GM18861 (cell line): Measurements from ENCODE around the gene UMAD1.
"Not testable (repeated sequence)": the region's sequence is repeated elsewhere in the genome, so short reads cannot be mapped to it uniquely, and the experiment has no call there.

Source experiments
- ATAC-seq: cut with Tn5 transposase; IDR thresholded peaks from one replicate; pipeline ENCODE4 v1.9.1; 2021; ENCODE audit not compliant: unreplicated experiment

Gene UMAD1

DNA sequence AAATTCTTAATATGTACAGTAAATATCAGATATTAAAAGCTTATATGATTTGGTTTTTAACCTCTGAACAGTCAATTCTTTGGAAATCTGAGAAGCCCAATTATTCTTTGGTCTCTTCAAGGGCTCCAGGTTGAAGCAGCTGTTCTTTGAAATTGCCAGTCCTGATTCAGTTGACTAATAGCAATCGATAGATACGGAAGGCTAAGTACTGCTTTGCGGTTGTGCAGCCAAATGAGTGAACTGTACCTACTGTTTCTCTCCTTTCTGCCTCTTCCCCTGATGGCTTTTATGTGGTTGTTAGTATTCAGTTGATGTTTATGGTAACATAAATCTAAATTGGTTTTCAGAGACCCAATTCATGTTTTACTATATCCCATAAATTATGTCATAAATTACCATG lies 181.0 kb downstream of the UMAD1 start:
- no peak for ATAC-seq

DNA sequence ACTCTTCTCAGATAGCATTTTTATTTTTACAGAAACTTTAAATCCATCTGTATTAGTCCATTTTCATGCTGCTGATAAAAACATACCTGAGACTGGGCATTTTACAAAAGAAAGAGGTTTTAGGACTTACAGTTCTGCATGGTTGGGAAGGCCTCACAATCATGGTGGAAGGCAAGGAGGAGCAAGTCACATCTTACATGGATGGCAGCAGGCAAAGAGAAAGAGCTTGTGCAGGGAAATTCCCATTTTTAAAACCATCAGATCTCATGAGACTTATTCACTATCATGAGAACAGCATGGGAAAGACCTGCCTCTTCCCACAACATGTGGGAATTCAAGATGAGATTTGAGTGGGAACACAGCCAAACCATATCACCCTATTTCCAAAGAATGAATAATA lies 184.7 kb downstream of the UMAD1 start:
- not testable (repeated sequence) for ATAC-seq

DNA sequence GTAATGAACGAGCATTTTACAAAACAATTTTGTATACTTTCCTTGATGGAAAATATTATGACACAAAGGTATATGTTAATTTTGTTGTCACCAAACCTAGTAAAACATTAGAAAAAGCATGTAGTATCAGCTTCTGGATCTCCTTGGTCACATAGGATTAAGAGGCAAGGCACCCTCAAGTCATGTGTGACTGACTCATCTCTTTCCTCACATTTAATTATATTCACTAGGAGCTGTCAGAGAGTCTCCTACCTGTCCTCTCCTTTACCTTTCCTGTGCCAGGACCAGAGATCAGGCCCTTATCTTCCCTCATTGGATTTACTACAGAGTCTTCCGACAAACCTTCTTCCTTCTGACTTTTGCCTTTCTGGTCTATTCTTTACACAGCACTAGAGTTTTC lies 189.1 kb downstream of the UMAD1 start:
- ATAC-seq: no peak

DNA sequence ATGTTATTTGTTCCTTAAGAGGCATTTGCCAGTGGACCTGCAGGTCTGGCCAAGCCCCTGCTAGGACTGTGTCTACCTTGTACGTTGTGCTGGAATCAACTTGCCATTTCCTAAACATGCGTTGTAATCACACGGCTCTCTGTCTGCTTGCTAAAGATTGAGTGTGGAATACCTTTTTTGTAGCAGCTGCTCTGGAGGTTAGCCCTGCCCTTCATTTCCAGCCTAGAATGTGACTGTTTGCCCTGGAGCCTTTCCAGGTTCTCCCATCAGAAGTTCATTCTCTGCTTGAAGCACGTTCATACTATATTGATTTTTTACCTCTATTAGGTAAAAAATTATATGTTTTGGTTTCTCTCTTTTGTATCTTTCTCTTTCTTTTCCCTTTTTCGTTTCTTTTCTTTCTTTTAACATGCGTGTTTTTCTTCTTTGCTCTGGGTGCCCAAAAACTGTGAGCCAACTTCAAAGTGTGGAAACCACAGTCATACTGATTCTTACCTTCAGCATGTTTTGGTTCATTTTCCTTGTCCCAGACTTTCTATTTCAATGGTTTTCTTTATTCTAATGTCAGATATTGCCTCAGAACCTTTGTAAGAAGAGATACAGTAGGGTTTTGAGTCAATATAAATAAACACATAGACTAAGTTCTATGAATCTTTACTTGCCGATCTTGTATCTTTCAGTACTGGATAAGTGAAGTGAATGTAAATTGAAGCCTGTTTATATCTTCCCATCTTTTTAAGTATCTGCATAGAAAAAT lies 189.7 kb downstream of the UMAD1 start:
- ATAC-seq: no peak

DNA sequence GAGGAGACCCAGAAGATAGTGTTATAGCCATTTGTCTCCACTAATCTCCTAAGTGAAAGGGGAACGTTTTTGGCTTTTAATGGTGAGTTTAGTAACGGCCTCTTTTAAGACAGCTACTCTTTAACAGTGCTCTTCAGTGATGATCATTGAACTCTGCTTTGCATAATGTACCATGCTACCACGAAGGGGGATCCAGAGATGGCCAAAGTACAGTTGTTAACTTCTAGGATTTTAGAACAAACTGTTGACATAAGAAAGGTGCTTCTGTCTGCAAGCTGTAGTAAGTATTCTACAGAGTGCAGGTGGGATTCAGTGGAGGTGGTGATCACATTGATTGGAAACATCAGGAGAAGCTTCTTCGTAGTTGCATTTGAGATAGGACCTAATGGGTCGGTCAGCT lies 192.0 kb downstream of the UMAD1 start:
- ATAC-seq: no peak

DNA sequence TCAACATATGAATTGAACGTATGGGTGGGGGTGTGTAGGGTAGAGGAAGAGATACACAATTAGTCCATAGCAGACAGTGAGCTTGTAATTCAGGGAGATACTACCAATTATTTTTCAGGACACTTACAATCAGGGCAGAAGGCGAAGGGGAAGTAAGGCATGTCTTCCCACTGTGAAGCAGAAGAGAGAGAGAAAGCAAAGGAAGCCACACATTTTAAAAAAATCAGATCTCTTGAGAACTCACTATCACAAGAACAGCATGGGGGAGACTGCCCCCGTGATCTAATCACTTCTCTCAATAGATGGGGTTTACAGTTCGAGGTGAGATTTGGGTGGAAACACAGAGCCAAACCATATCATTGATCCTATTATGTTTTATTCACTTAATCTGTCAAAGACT lies 194.2 kb downstream of the UMAD1 start:
- ATAC-seq: no peak

DNA sequence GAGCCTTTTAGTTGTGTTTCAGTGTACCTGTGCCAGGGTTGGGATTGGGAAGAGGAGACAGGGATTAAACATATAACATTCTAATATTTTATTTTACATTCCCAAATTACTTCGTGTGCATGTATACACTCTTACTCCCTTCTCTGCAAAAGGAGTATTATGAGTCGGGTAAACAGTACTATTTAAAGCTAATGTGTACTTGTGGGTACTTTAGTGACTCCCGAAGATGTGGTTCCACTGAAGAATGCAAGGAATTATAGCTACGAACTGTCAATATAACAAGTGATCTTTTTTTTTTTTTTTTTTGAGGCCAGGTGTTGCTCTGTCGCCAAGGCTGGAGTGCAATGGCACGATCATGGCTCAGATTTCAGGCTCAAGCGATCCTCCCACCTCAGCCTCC lies 200.5 kb downstream of the UMAD1 start:
- no peak for ATAC-seq

DNA sequence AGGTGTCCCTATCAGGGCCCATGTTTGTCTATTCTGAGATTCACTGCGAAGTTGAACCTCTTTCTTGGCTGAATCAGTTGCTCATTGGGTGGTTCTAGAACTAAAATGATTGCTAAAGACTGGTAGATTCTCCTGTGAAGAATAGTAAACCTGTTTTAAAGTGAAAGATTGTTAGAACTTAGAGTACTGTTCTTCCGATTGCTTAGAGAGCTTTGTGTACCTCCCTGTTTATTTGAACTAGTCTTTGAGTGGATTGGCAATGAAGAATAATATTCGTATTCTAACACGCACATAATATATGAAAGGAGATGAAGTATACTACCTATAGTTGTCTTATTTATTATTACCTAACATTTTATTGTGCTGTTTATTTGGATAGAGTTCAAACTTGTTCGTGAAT lies 202.7 kb downstream of the UMAD1 start:
- no peak for ATAC-seq

DNA sequence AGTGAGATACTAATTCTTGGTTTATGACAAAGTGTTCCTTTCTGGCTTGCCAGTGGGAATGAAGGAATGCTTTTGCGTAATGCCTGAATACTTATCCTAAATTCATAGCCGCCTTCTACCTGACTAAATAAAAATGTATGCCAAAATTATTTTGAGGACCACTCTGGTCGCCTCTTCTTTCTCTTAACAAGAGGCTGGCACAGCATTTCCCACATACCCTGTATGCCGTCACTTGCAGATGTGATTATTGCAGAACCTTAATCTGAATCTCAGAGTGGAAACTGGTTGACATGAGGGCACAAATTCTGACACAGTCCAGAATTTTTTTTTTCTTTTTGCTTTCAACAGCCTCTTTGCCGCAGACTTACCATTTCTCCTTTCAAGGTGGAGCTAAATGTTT lies 203.4 kb downstream of the UMAD1 start:
- ATAC-seq: no peak

DNA sequence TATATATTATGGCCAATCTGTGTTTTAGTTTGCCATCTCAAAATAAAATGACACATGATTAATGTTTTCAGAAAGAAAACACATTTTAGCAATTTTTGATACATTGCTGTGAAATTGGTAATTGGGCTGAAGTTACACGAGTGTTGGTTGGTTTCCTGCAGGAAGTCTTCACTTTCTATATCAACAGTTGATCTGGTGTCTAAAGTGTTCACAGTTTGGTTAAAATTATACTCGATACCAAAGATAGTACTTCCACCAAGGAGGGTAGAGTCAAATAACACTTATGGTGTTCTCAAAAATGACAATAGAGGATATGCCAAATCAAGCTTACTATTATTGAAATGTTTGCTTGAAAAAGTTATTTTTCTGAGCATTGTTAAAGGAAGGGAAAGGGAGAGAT lies 207.7 kb downstream of the UMAD1 start:
- ATAC-seq: peak; percentile 91

DNA sequence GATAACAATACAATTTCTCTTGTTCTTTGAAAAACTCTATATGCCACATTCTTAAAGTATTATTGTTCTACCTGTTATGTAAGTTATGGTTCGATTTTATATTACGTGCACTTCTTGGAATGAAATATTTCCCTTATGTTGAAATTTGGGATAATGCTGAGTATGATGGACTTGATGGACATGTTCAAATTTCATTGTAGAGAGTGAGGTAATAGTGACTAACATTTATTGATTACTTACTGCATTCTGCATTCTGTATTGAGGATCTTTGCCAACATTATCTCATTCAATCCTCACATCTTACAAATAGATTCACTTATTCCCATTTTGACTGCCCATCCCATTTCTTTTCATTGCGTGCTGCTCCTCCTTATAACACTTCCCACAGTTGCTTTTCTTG lies 208.3 kb downstream of the UMAD1 start:
- ATAC-seq: no peak

DNA sequence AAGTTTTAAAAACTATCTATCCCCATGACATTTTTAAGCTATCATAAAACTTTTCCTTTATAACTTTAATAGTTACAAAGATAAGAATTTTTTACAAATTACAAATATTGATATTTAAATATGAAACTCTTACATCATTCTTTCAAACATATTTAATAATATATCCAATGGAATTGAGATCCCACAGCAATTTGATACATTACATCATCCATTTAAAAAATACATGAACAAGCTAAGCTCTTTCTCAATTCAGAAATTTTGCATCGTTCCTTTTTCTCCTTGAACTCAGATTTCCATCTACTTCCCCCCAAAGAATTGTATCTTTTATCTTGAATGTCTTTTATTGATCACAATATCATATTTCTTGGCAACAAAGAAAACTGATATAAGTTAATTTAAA lies 209.6 kb downstream of the UMAD1 start:
- no peak for ATAC-seq

DNA sequence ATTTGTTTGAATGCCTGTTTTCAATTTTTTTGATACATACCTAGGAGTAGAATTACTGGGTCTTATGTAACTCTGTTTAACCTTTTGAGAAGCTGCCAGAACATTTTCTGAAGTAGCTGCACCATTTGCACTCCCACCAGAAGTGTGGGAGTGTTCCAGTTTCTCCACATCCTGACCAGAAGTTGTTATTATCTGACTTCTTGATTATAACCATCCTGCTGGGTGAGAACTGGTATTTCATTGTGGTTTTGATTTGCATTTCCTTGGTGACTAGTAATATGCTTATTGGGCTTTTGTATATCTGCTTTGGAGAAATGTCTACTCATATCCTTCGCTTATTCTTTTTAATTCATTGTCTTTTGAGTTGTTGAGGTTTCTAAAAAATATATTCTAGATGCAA lies 210.8 kb downstream of the UMAD1 start:
- no peak for ATAC-seq

DNA sequence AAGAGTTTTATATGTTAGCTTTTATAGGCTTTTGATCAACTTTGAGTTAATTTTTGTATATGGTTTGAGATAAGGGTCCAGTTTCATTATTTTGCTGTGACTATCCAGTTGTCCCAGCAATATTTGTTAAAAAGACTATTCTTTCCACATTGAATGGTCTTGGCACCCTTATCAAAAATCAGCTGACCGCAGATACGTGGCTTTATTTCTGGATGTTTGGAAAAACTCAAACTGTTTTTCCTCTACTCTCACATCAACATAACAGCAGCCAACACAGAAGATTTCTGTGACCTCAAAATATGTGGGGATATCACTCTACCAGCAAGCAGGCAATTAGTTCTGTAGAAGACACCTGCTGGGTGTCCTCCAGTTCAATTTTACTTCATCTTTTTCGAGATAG lies 211.4 kb downstream of the UMAD1 start:
- no peak for ATAC-seq

DNA sequence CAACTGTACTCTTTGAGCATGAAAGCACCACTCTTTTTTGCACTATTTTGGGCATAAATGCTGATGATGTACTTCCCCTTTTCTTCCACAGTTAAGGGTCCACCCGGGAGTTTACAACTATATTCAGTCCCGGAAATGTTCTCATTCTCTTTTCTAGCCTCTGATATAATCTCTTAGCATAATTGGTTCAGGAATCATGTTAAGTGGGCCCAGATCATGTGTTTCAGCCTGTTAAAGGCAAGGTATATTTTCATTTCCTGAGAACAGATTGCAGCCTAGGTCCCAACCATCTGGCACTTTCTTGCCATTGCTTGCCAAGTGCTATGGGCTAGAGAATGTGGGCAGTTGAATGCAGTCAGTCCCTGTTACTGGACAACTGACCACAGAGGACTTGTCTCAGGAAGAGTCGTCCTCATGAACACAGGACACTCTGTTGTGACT lies 216.6 kb downstream of the UMAD1 start:
- ATAC-seq: no peak

DNA sequence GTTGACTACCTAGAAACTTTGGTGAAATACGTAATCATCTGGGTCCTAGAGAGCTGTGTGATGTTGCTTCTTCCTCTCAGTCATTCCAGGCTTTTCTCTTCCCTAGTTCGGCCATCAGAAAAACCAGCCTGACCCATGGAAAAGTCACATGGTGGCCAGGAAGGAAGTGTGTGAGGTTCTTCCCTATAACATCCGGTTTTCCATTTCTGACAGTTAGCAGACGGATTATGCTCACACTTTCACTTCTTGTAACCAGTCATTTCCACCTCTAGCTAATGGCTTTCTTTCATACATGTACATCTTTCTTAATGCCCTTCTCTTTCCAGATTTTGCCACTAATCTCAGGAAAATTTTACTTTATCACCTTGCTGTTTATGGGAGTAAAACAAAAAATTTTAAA lies 218.0 kb downstream of the UMAD1 start:
- ATAC-seq: no peak

DNA sequence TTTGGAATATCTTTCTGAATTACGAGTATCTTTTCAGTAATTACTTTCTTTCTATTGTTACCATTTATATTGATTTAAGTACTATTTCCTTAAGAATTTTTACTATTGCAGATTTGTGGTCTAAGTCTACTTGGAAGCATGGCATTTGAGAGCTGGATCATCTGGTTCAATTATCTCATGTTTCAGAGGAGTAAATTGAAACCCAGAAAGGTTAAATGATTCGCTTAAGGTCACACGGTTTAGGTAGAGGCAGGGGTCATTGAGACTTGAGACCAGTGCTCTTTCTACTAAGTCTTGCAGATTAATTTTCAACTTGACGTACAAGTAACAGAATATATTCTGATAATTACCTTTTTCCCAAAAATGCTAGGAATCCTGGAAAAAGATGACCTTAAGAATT lies 218.9 kb downstream of the UMAD1 start:
- ATAC-seq: no peak

DNA sequence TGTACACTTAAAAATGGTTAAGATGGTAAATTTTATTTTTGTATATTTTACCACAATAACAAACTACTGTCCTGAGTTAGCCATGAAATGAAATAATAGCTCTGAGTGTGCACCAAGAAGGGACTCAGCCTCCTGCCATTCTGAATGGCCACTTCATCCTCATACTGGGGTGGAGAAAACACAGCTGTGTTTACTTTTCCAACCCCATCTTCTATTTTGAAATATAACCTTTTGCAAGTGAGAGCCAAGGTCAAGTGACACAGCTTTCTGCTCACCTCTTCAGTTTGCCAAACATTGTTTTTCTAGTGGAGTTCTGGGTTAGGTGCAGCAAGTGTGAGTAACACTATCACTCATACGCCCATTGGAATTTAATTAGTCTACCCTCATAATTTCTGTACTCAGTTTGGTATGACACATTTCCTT lies 220.7 kb downstream of the UMAD1 start:
- ATAC-seq: no peak

DNA sequence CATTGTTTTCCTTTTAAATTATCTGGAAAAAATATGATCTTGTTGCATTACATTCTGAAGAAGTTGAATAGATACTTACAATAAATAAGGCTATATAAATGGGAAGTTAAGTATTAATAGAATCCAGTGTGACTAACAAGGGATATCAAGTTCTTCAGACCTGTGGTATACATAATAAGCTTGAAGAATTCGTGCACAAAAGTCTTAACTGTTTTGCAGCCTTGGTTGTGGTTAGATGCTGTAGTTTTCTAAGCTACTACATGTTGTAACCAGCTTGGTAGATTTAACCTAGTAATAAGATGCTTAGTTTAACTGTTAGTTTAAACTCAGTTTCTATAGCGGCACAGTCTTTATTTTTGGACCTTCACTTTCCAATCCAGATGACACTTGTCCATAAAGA lies 221.8 kb downstream of the UMAD1 start:
- ATAC-seq: no peak

DNA sequence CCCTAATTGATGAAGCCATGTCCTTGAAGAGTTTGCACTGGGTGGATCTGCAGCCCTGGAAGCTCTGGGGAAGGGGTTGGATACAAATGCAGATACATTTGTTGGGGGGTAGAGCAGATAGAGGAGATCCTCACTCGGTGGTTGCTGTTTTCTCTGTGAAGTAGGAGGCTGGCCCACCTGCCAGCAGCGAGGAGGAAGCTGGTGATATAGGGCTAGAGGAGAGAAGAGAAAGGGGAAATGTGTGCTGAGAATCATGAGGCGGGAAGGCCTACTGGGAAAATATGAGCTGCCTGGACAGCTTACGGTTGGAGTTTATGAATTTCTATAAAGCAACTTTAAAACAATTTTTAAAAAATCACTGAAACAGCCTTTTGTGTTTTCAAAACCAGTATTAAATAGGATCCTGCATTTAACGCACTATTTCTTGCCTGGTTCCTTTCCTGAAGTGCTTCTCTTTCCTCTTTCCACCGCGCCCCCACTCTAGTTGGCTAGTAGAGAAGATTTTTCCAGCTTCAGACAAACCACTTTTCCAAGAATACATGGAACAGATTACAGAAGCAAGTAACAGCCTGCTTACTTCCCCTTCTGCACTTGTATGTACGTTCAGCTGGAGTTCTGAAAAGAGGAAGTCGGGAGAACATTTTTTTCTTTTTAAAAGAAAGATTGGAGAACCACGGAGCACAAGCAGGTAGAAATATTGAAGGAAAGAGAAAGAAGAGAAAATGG lies 227.5 kb downstream of the UMAD1 start:
- ATAC-seq: no peak

DNA sequence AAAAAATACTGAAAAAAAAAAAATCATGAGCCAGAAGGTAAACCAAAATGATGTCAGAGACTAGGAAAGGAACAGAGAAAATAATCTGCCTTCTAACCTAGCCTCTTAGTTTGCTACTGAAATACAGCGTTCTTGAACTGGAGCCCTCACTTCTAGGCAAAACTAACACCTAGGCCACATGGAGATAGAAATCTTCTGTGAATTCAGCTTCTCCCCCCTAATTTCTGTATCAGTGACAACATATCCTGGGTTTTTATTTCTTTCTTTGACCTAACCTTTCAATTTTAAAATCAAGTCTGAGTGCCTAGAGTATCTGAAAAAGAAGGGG lies 228.0 kb downstream of the UMAD1 start:
- no peak for ATAC-seq

DNA sequence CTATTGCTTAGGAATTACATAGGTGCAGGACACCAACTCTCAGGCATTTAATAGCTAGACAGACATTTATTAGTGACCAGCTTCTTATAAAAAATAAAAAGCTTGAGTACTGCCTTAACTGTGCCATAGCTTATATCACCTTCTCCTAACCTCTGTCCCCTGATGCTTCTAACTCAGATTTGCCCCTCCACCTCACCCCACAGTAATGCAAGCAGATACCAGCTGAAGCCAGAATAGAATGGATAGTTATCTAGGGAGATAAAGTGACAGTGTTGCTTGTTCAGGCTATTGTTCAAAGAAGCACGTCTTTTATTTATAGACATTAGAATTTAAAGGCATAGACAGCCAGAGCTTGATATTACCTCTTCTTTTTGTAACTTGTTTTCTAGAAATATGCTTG lies 228.5 kb downstream of the UMAD1 start:
- ATAC-seq: no peak

DNA sequence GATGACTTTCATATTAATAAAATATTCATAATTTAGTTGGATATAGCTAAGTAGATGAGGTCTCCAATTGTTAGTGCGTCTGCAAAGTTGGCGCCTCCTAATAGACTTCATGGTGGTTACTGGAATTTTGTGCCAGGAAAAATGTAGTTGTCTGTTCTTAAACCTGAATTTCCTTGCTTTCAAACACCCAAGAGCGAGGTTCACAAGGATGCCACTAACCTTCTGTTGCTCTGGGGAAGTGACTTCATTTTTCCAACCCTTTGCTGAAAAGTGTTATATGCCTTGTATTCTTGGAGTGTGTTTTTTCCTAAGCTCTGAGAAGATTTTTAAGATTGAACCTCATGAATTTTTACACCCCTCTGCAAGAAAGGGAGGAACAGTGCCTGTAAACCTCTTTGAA lies 229.1 kb downstream of the UMAD1 start:
- no peak for ATAC-seq
